ENCODE results near the gene BBS10. TPM values are rescaled to one million over a fixed set of nuclear protein-coding genes. Genes with fewer than 3 reads are reported as not detected.
"Not testable (repeated sequence)": the region's sequence is repeated elsewhere in the genome, so short reads cannot be mapped to it uniquely, and the experiment has no call there.

Gene BBS10
- total RNA-seq, 1 experiment from 2014 or later: 9.3 TPM

DNA sequence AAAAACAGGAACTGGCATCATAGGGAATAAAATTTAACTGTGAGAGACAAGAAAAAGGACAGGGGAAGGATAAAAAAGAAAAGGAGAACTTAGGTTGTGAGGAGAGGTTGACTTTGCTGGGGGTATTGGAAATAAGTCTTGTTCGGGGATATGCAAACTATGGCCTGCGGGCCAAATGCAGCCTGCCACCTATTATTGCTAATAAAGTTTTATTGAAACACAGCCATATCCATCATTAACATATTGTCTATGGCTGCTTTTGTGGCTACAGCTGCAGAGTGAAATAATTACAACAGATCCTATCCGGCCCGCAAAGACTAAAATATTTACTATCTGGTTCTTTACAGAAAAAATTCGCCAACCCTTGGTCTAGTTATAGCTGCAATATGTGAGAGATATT lies 18.6 kb downstream of the BBS10 start:
- no peak for DNase-seq (ENCODE audit: low read depth)

DNA sequence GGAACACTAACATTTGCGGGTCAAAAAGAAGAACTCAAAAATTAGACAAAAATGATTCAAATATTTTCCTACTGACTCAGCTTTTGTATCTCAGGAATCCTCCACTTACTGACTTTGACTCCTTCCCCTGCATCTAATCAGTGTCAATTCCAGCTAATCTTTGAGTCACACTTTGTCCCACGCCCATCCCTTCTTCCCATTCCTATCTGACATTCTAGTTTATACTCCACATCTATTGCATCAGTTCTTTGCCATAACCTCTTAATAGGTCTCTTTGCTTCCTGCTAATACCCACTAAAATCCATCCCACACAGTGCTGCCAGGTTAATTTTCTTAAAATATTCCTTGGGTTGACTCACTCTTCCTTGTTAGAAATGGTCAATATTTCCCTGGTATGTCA lies 19.1 kb downstream of the BBS10 start:
- DNase-seq (ENCODE audit: low read depth): peak; percentile 71

DNA sequence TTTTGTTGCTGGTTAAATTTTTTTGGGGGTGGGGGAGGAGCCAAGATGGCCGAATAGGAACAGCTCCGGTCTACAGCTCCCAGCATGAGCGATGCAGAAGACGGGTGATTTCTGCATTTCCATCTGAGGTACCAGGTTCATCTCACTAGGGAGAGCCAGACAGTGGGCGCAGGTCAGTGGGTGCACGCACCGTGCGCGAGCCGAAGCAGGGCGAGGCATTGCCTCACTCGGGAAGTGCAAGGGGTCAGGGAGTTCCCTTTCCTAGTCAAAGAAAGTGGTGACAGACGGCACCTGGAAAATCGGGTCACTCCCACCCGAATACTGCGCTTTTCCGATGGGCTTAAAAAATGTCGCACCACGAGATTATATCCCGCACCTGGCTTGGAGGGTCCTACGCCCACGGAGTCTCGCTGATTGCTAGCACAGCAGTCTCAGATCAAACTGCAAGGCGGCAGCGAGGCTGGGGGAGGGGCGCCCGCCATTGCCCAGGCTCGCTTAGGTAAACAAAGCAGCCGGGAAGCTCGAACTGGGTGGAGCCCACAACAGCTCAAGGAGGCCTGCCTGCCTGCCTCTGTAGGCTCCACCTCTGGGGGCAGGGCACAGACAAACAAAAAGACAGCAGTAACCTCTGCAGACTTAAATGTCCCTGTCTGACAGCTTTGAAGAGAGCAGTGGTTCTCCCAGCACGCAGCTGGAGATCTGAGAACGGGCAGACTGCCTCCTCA lies 28.5 kb downstream of the BBS10 start:
- not testable (repeated sequence) for DNase-seq (ENCODE audit: low read depth)

DNA sequence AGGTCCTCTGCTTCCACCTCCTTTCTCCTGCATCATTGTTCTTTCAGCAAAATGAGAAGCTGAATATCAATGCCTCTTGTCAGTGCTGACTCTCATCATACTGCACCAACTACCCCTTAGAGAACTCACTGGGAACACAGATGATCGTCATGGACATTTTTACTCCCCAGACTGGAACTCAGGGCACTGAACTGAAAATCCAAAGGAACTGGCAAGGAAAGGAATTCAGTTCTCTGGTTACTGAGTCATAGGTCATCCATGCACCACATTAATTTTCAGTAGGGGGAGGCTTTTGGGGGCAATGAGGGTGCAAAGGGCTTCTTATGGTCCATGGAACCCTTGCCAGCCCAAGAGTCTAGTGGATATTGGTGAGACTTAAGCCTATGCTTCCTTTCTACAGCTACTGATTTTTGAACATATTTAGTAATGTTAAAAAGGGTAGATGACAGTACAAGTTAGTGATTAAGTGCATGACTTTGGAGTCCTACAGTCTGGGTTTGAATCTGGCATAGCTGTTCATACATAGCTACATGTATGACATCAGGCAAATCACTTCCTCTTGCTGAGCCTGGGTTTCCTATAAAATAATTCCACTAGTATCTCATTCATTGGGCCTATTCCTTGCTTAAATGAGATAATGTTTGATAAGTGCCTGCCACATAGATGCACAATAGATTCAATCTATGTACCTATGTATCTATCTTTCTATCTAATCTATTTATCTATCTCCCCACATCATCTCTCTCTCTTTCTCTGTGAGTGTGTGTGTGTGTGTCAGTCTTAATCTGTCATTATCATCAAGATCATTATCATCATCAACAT lies 29.2 kb downstream of the BBS10 start:
- no peak for DNase-seq (ENCODE audit: low read depth)

DNA sequence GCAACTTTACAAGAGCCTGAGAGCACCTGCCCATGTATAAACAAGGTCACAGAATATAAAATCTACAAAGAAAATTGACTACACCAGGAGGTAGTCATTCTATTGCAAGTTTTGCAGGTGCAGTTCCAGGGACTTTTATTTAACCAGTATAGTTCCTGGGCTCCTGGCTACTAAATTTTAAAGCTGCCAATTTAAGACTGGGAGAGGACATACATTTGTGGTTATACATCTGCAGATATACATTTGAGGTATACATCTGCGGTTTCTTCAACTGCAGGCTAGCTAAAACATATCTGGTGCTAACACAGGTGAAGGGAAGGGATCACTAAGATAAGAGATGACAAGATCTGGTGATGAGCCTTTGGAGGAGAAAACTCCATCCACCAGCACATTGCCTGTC lies 30.2 kb downstream of the BBS10 start:
- no peak for DNase-seq (ENCODE audit: low read depth)

DNA sequence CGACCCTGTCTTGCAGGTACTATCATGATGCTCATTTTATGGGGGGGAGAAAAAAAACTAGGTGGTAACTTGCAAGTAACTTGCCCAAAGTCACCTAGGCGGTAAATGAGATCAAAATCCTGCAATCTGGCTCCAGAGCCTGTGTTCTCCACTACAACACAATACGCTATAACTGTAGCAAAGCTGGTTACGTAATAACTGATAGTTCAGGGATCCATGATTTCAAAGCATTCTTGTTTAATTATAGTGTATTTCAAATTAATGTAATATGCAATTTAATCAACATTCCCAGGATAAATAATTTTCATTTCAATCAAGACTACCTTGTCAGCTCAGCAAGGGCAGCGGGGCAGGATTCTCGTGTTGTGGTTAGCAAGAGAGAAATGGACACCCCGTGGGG lies 31.7 kb downstream of the BBS10 start:
- DNase-seq (ENCODE audit: low read depth): no peak

DNA sequence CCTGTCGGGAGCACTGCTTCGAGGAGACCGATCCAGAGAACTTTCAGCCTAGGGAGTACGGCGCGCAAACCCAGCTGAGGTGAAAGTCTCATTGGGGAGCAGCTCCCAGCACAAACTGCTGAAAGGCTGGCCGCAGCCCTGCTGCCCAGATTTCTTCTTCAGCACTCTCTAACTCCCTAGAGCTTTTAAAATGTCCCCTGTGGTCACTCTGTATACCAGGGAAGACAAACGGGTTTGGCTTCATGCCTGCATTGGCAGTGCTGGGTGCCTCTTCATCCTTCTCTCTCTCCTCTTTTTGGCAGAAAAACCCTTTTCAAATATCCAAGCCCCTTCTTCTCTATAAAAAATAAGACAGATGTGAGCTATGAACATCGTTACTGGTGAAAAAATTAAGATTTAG lies 34.9 kb downstream of the BBS10 start:
- no peak for DNase-seq (ENCODE audit: low read depth)

DNA sequence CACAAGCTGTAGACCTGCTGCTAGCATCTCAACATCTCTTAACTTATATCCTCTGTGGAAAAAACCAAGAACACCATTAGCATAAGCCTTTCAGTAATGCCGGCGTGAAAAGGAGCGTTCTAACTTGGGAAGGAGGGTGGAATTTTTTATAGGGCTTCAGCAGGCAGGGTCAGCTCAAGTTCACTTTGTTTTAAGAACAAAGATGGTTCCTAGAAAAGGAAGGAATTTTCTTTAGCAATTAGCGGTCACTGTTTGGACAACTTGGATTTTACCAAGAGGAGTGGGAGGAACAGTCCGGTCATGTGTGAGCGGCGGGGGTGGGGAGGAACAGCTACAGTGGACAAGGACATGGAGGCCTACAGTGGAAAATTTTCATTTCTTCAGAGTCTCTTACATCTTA lies 35.9 kb downstream of the BBS10 start:
- no peak for DNase-seq (ENCODE audit: low read depth)

DNA sequence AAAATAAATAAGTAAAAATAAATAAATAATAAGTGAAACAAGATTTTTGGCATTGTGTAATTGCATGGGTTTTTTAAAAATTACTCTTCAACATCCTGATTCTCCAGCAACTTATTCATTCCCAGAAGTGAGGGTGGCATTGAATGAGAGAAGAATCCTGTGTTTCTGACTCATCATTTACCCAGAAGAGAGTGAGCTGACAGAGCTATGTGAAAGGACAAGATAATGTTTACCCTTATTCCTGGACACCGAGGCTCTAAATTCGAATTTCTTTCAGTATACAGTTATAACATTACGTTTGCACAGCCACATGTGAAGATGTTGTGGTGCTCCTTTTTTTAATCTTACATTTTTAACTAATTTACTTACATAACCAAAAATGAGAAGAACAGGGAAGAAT lies 36.4 kb downstream of the BBS10 start:
- no peak for DNase-seq (ENCODE audit: low read depth)

DNA sequence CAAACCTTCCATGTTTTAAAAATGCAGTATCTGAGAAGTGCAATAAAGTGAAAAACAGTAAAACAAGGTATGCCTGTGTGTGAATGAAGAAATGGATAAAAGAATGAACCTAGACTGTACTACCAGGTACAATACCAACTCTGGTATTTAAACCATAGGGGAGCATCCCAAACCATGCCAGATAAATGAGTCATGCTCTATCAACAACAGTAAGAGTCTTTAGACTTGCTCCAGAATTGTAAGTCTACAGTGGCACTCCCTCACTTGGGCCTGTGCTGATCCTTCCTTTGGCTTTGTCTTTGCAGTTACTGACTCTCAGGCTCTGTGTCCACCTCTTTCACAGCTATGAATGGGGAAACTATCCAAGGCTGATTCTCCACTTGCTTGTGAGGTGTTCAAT lies 38.1 kb downstream of the BBS10 start:
- DNase-seq (ENCODE audit: low read depth): peak; percentile 35

DNA sequence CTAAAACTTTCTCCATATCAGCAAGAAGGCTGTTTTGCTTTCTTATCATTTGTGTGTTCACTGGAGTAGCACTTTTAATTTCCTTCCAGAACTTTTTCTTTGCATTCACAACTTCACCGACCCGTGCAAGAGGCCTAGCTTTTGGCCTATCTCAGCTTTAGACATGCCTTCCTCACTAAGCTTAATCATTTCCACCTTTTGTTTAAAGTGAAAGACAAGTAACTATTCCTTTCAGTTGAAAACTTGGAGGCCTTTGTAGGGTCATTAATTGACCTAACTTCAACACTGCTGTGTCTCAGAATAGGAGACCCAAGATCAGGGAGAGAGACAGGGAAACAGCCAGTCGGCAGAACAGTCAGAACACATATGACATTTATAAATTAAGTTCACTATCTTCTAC lies 39.3 kb downstream of the BBS10 start:
- no peak for DNase-seq (ENCODE audit: low read depth)

DNA sequence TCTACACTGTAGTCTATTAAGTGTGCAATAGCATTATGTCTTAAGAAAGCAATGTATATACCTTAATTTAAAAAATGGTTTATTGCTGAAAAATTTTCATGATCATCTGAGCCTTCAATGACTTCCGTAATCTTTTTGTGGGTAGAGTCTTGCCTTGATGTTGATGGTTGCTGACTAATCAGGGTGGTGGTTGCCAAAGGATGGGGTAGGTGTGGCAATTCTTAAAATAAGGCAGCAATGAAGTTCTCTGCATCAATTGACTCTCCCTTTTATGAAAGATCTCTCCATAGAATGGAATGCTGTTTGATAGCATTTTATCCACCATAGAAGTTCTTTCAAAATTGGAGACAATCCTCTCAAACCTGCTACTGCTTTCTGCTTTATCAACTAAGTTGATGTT lies 41.1 kb downstream of the BBS10 start:
- no peak for DNase-seq (ENCODE audit: low read depth)

DNA sequence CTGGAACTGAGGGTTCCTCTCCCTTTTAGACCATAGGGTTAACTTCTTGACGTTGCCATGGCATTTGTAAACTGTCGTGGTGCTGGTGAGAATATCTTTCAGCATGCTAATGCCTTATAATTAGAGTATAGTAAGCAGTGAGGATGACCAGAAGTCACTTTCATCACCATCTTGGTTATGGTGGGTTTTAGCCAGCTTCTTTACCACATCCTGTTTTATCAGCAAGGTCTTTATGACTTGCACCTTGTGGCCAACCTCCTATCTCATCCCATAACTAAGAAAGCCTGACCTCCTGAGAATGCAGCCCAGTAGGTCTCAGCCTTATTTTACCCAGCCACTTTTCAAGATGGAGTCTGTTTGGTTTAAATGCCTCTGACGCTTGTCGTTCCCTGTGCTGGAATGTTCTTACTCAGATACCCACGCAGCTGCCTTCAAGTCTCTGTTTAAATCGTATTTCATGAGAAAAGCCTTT lies 44.2 kb downstream of the BBS10 start:
- no peak for DNase-seq (ENCODE audit: low read depth)

DNA sequence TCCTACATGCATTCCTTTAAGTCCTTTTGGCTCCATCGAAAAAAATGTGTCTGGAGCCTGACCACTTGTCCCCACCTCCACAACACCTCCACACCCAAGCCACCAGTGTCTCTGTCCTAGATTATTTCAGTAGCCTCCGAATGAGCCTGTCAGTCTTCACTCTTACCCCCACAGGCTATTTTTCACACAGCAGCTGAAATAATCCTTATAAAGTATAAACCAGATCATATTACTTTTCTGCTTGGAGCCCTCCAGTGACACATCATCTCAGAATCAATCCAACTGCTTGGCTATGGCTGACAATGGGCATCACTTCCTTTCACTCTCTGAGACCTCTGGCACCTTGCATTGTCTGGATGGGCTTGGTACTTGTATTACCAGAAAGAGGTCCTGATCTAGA lies 44.9 kb downstream of the BBS10 start:
- DNase-seq (ENCODE audit: low read depth): no peak

DNA sequence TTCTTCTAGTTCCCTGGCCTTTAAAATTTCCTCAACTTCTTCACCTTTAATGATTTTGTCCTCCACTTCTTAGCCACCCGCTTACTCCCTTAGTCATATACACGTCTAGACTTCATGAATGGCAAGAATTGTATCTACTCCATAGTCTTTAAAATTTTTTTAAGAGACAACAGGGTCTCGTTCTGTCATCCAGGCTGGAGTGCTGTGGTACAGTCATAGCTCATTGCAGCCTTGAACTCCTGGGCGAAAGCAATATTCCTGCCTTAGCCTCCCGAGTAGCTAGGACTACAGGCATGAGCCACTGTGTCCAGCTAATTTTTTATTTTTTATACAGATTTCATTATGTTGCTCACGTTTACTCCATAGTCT lies 47.9 kb downstream of the BBS10 start:
- DNase-seq (ENCODE audit: low read depth): no peak

DNA sequence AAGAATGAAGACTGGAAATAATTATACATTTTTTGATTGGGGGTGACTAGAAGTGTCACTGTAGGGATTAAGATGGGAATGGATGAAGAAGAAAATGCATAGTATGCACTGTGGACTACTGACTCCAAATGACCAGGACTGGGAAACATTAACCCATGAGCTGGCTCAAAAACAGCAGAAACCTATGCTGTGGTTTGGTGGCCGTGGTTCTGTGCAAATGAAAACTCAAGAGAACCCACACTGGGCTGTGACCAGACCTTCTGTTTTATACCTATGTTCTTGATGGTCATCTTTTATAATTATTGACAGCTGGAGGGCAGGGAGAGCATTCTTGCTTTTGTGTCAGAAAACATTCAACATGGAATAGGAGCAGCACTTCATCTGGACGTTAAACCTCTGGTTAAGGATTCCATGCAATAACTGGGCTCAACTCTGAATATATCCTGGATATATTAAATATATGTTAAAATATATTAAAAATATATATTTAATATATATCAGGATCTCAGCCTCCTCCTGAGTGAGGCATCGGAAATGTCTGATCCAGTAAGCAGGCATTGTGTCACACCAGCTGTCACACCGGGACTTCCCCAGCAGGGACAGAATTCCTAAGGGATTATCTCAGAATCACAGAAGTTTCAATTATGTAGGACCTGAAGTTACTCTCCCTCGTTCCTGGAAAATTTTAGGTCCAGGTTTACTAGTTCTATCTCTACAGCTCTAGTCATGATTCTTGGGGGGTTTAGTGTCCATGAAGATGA lies 48.5 kb downstream of the BBS10 start:
- peak; percentile 25 for DNase-seq (ENCODE audit: low read depth)

Other genes starting within 250 kb of the BBS10 start
- gene OSBPL8, start 211.4 kb upstream of the BBS10 start, total RNA-seq (2014; rRNA removed; shearing (Covaris generic)): 32.5 and 34.8 TPM in 2 replicates

Measured in Daoy (cell line).